WERI-Rb-1 (cell line): Measurements from ENCODE around the gene LRRC56.
A peak's percentile ranks its signal among the peaks of the same experiment; 100 is the strongest.

Experiments
- DNase-seq: peaks from one replicate; pipeline ENCODE4 v3.0.0-alpha.2; 2020
- H3K27ac ChIP-seq: fragments of 250-450 bp; sonication (Bioruptor Pico); 2 replicates; pipeline ENCODE4 v1.5.1; 2020; ENCODE audit warnings: mild to moderate bottlenecking, moderate library complexity
- H3K27me3 ChIP-seq: fragments of 250-450 bp; sonication (Bioruptor Pico); 2 replicates; pipeline ENCODE4 v1.5.1; 2021; ENCODE audit warnings: mild to moderate bottlenecking, low read depth, moderate library complexity; ENCODE audit not compliant: insufficient read depth, severe bottlenecking
- H3K36me3 ChIP-seq: fragments of 250-450 bp; sonication (Bioruptor Pico); 2 replicates; pipeline ENCODE4 v1.5.1; 2020; ENCODE audit warnings: mild to moderate bottlenecking, moderate library complexity
- H3K4me3 ChIP-seq: 2 replicates; pipeline ENCODE4 v1.5.1; 2011; ENCODE audit warnings: low read depth, mild to moderate bottlenecking, control low read depth, low read length
- H3K9me3 ChIP-seq: fragments of 250-450 bp; sonication (Bioruptor Pico); 2 replicates; pipeline ENCODE4 v1.5.1; 2021; ENCODE audit warnings: mild to moderate bottlenecking, moderate library complexity; ENCODE audit not compliant: severe bottlenecking
- TF ChIP-seq, protein P1 (sequence below): IDR thresholded peaks from 2 replicates; pipeline ENCODE4 v1.5.1; 2011; ENCODE audit warnings: low read depth, mild to moderate bottlenecking, control low read depth, inconsistent platforms, low read length

LRRC56 gene

DNA sequence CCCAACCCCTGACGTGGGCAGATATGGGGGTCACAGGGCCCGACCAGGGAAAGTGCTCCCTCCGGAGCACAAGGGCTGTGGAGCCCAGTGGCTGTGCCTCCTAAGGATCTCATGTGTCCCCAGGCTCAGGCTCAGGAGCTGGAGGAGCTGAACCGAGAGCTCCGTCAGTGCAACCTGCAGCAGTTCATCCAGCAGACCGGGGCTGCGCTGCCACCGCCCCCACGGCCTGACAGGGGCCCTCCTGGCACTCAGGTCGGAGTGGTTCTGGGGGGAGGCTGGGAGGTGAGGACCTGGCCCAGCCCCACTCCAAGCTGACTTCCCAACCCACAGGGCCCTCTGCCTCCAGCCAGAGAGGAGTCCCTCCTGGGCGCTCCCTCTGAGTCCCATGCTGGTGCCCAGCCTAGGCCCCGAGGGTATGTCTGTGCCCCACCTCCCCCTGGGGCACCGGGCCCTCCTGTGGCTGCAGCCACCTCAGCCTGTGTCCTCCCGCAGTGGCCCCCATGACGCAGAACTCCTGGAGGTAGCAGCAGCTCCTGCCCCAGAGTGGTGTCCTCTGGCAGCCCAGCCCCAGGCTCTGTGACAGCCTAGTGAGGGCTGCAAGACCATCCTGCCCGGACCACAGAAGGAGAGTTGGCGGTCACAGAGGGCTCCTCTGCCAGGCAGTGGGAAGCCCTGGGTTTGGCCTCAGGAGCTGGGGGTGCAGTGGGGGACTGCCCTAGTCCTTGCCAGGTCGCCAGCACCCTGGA lies 25.9 kb downstream of the LRRC56 start:
- Histone ChIP-seq H3K4me3 (no peak overlapping the region), H3K27me3 (no peaks in the 10 kb centered on the region), H3K27ac (no peak overlapping the region), H3K36me3 (peaks cover 4% of the 10 kb centered on the region), H3K9me3 (no peaks in the 10 kb centered on the region)
- no peak for DNase-seq
- TF ChIP-seq, protein P1, sequence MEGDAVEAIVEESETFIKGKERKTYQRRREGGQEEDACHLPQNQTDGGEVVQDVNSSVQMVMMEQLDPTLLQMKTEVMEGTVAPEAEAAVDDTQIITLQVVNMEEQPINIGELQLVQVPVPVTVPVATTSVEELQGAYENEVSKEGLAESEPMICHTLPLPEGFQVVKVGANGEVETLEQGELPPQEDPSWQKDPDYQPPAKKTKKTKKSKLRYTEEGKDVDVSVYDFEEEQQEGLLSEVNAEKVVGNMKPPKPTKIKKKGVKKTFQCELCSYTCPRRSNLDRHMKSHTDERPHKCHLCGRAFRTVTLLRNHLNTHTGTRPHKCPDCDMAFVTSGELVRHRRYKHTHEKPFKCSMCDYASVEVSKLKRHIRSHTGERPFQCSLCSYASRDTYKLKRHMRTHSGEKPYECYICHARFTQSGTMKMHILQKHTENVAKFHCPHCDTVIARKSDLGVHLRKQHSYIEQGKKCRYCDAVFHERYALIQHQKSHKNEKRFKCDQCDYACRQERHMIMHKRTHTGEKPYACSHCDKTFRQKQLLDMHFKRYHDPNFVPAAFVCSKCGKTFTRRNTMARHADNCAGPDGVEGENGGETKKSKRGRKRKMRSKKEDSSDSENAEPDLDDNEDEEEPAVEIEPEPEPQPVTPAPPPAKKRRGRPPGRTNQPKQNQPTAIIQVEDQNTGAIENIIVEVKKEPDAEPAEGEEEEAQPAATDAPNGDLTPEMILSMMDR, result no peak

DNA sequence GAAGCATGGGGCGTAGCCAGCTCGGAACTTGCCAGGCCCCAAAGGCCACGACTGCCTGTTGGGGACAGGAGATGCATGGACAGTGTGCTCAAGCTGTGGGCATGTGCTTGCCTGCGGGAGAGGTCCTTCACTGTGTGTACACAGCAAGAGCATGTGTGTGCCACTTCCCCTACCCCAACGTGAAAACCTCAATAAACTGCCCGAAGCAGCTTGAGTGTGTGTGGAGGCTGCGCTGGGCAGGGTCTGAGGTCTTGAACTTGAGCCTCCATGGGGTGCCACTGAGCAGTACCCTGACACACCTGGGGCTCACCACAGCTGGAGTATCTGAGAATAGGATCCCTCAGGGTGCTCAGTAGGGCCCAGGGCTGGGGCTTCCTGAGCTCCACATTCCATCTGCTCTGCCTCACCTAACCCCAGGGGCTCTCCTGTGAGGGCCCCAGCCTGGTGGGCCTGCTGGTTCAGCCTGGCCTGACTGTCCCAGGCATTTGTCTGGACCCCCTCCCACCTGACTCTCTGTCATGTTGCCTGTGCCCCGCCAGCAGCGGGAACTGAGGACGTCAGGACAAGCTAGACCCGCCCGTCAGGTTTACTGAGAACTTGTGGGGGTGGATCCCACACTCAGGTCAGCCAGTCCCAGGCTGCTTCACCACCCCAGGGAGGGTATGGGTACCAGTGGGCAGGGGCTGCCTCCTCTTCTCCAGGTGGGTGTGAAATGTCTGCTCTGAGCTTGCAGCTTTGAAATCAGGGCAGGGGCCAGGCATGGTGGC lies 26.7 kb downstream of the LRRC56 start:
- no peak for DNase-seq
- H3K4me3 ChIP-seq, result no peak overlapping the region
- no peaks in the 10 kb centered on the region for H3K27me3 ChIP-seq
- H3K27ac ChIP-seq, result no peak overlapping the region
- H3K9me3 ChIP-seq, result no peaks in the 10 kb centered on the region
- TF ChIP-seq, protein P1, result no peak
- peaks cover 4% of the 10 kb centered on the region for H3K36me3 ChIP-seq

DNA sequence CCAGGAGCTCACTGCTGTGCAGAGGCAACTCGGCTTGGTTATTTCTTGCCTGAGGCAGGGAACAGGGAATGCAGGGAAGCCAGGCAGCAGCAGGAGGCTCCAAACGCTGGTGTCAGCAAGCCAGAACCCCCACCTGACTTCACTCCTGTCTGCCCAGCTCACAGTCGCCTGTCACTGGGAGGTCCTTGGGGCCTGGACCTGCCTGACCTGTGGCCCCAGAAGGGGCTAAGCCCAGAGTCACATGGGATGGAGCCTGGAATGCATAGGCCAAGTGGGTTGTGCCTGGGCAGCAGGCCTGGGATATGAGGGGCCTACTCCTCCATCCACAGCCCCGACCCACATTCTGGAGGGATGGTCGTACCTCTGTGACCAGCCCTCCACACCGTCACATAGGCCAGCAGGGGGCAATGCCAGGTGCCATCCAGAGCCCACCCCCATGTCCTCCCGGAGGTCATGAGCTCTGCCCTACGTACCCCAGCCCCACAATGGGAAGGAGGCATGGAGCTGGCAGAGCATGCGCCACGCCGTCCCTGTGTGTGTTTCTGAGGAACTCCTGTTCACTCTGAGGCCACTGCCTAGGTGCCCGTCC lies 28.7 kb downstream of the LRRC56 start:
- Histone ChIP-seq H3K4me3 (no peak overlapping the region), H3K27me3 (no peaks in the 10 kb centered on the region), H3K27ac (no peak overlapping the region), H3K36me3 (peaks cover 4% of the 10 kb centered on the region), H3K9me3 (no peaks in the 10 kb centered on the region)
- no peak for DNase-seq
- TF ChIP-seq, protein P1, result peak; percentile 47

DNA sequence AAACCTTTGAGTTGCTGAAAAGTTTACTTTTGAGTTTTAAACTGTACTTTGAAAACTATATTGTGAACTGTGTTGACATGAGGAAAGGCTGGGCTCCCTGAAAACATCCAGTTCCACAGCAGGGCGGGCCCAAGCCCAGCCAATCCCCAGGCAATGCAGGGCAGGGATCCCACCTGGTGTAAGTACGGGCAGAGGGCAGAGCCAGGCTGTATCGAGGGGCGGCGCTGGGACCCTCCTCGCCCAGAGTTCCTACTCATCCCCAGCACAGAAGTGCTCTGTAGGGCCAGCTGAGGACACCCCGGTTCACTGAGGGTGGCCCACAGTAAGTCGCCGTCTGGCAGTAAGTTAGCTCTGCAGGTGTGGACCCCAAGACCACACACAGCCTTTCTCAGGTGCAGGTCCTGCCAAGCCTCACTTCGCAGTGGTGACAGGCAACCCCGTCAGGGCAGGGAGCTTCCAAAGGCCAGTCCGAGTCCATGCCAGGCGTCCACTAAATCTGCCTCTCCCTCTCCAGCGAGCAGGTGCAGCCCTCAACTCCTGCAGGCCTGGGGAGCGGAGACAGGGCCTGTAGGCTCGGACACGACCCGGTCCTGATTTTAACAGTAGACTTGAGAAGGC lies 29.8 kb downstream of the LRRC56 start:
- H3K9me3 ChIP-seq, result no peaks in the 10 kb centered on the region
- peak overlapping the region; percentile 71 for H3K4me3 ChIP-seq
- no peak for DNase-seq
- peaks cover 4% of the 10 kb centered on the region for H3K36me3 ChIP-seq
- TF ChIP-seq, protein P1, result no peak
- no peak overlapping the region for H3K27ac ChIP-seq
- H3K27me3 ChIP-seq, result no peaks in the 10 kb centered on the region

DNA sequence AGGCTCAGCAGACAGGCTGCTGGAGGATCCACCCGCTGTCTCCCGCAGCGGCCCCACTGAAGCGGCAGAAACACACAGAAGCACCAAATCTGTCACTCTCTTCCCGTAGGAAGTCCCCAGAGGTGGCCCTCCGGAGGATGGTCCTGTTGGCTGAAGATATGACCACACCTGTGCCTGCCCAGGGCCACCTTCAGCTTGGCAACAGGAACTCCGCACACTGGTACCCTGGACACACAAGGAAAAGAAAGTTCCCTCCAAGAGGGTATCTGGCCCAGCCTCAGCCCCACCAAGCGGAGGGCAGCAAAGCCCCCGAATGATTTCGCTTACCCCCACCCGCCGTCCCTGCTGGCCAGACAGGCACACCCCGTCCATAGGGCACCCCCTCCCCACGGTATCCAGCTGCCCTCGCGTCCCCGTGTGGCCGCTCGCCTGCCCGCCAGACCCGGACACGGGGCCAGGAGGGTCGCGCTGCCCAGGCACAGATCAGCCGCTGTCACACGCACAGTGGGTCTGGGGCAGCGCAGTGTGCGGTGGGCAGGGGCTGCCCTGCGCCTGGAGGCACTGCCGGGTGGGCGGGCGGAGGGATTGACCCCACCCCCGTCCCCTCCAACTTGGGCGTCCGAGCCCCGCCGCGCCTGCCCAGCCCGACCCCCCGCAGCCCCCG lies 30.4 kb downstream of the LRRC56 start:
- Histone ChIP-seq H3K27me3 (no peaks in the 10 kb centered on the region), H3K4me3 (peak overlapping the region; percentile 71), H3K9me3 (no peaks in the 10 kb centered on the region), H3K27ac (peak overlapping the region; percentile 45), H3K36me3 (peaks cover 4% of the 10 kb centered on the region; the same call in 1 of the 2 replicates)
- DNase-seq, result no peak
- TF ChIP-seq, protein P1, result no peak
